Thymus (tissue), 11 donors: Measurements from ENCODE around the gene FUCA1. TPM values are rescaled to one million over a fixed set of nuclear protein-coding genes. Genes with fewer than 3 reads are reported as not detected.

Source experiments
- DNase-seq, 9 donors: peaks; one replicate each; pipeline ENCODE4 v3.0.0-alpha.2; 2013; ENCODE audit warnings: low spot score in 9 of 9, low read depth in 6 of 9, missing footprints in 1 of 9
- H3K27ac ChIP-seq, 2 donors: one replicate each; pipeline ENCODE4 v1.5.1; 2013; ENCODE audit warnings: control low read depth in 1 of 2, low read depth in 1 of 2, low read length in 1 of 2, mild to moderate bottlenecking in 1 of 2, moderate library complexity in 1 of 2
- H3K27me3 ChIP-seq, 2 donors: one replicate each; pipeline ENCODE4 v1.5.1; 2013; ENCODE audit warnings: low read length in 1 of 2; ENCODE audit not compliant: control insufficient read depth in 2 of 2, insufficient read depth in 1 of 2
- H3K36me3 ChIP-seq, 2 donors: one replicate each; pipeline ENCODE4 v1.5.1; 2013; ENCODE audit warnings: low read length in 1 of 2, mild to moderate bottlenecking in 1 of 2, moderate library complexity in 1 of 2; ENCODE audit not compliant: control insufficient read depth in 2 of 2, insufficient read depth in 2 of 2
- H3K4me1 ChIP-seq, 2 donors: one replicate each; pipeline ENCODE4 v1.5.1; 2013; ENCODE audit warnings: low read length in 2 of 2; ENCODE audit not compliant: control insufficient read depth in 2 of 2, insufficient read depth in 2 of 2
- H3K4me3 ChIP-seq, 2 donors: one replicate each; pipeline ENCODE4 v1.5.1; 2013; ENCODE audit warnings: low read length in 2 of 2, control low read depth in 1 of 2, mild to moderate bottlenecking in 1 of 2
- H3K9me3 ChIP-seq, 2 donors: one replicate each; pipeline ENCODE4 v1.5.1; 2013; ENCODE audit warnings: low read length in 1 of 2, mild to moderate bottlenecking in 1 of 2; ENCODE audit not compliant: control insufficient read depth in 2 of 2, insufficient read depth in 1 of 2
- WGBS: extraction: QIAGEN DNeasy Blood & Tissue Kit; methylation state at CpG from one replicate; pipeline ENCODE4 v1.1.7; 2013; 5-methylcytosine and 5-hydroxymethylcytosine counted together
- polyA plus RNA-seq: library from polyadenylated mRNA; stranded (reverse); fragments of 200-250 nt; gene quantifications from one replicate; pipeline ENCODE4 v1.2.3, GENCODE V29; 2013
- total RNA-seq: library from RNA; stranded (reverse); fragments of 120-200 nt; gene quantifications from one replicate; pipeline ENCODE4 v1.2.4, GENCODE V29; 2013
- donor health status: healthy.

Gene FUCA1
- total and polyA plus RNA-seq, 2 donors = 25.9 to 39.5 TPM

- H3K27ac ChIP-seq = no peak overlapping the region
- H3K27me3 ChIP-seq = no peaks in the 10 kb centered on the region
- no peaks in the 10 kb centered on the region for H3K36me3 ChIP-seq
- WGBS = 82% methylated on average over 8 of the region's 8 CpGs
- no peak overlapping the region for H3K4me3 ChIP-seq
- H3K4me1 ChIP-seq = peaks cover 21 to 67% of the 10 kb centered on the region in 2 donors
- no peaks in the 10 kb centered on the region for H3K9me3 ChIP-seq
- DNase-seq = no peak
These were observed 42.1 kb upstream of the FUCA1 start for GRCh38 chr1:23910144-23910543.

DNA sequence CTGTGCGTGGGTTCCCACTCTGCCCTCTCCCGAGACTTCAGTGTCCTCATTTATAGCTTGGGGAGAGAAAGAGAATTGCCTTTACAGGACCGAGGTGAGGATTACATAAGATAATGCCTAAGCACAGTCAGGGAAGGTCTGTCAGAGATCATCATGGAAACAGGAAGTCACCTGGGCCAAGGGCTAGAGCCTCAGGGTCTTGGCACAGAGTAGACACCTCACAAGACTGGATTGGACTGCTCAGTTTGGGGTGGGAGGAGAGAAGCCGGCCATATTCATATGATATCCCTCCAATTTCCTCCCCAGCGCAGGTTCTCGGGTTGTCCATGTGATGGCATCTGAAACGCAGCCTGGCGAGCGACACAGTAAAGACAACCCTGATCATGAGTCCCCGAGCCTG is 41.3 kb upstream of the FUCA1 start:
- Histone ChIP-seq H3K36me3 (no peaks in the 10 kb centered on the region), H3K27me3 (peaks cover 0 to 4% of the 10 kb centered on the region in 2 donors), H3K4me1 (peaks cover 21 to 67% of the 10 kb centered on the region in 2 donors), H3K4me3 (no peak overlapping the region), H3K9me3 (no peaks in the 10 kb centered on the region), H3K27ac (peak overlapping the region in 1 of 2 donors; percentile 77)
- 79% methylated on average over 10 of the region's 10 CpGs for WGBS
- DNase-seq = peak in 1 of 9 donors; percentile 55

- Histone ChIP-seq H3K4me3 (no peak overlapping the region), H3K4me1 (peaks cover 19 to 67% of the 10 kb centered on the region in 2 donors), H3K27ac (peak overlapping the region; percentile 31 to 77), H3K36me3 (no peaks in the 10 kb centered on the region), H3K27me3 (peaks cover 2 to 11% of the 10 kb centered on the region in 2 donors), H3K9me3 (no peaks in the 10 kb centered on the region)
- WGBS = 3% methylated on average over 9 of the region's 9 CpGs
- DNase-seq = peak in 3 of 9 donors; percentile 42 to 70 (median 49)
These were observed 40.6 kb upstream of the FUCA1 start for GRCh38 chr1:23908453-23909341.

GRCh38 chr1:23906731-23907130 is 38.6 kb upstream of the FUCA1 start:
- DNase-seq = no peak
- Histone ChIP-seq H3K4me1 (peaks cover 13 to 52% of the 10 kb centered on the region in 2 donors), H3K9me3 (peaks cover 0 to 1% of the 10 kb centered on the region in 2 donors), H3K27me3 (peaks cover 4 to 28% of the 10 kb centered on the region in 2 donors), H3K27ac (no peak overlapping the region), H3K4me3 (no peak overlapping the region), H3K36me3 (no peaks in the 10 kb centered on the region)
- WGBS = 88% methylated on average over 1 of the region's 1 CpG

DNA sequence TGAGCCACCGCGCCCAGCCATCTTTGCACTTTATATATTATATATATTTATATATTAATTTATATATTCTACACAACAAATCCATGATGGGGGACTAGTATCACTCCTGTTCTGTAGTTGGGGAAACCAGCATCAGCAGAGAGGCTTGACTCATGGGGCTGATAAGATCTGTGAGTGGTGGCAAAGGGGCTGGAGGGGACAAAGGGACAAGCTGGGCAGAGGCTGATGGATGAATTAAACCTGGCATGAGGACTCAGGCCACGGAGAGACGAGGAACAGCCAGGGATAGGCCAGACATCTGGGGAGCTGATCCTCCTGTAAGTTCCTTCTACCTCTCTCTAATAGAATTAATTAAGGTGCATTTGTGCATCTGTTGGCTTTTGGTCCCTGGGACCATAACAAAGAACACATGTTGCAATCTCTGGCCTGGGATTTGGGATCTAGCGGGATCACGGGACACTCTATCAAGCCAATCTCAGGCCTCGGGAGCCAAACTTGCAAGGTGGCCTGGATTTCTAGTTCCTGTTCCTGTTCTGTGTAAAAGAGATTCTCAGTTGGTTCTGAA is 37.5 kb upstream of the FUCA1 start:
- H3K27ac ChIP-seq = no peak overlapping the region
- peaks cover 0 to 1% of the 10 kb centered on the region in 2 donors for H3K9me3 ChIP-seq
- H3K4me1 ChIP-seq = peaks cover 10 to 41% of the 10 kb centered on the region in 2 donors
- no peak for DNase-seq
- H3K36me3 ChIP-seq = no peaks in the 10 kb centered on the region
- H3K27me3 ChIP-seq = peaks cover 4 to 37% of the 10 kb centered on the region in 2 donors
- no peak overlapping the region for H3K4me3 ChIP-seq
- WGBS = 98% methylated on average over 7 of the region's 7 CpGs

- no peak for DNase-seq
- no peaks in the 10 kb centered on the region for H3K36me3 ChIP-seq
- peaks cover 10 to 35% of the 10 kb centered on the region in 2 donors for H3K4me1 ChIP-seq
- H3K27ac ChIP-seq = no peak overlapping the region
- no peak overlapping the region for H3K4me3 ChIP-seq
- H3K27me3 ChIP-seq = peaks cover 4 to 37% of the 10 kb centered on the region in 2 donors
- H3K9me3 ChIP-seq = peaks cover 0 to 1% of the 10 kb centered on the region in 2 donors
- 82% methylated on average over 10 of the region's 10 CpGs for WGBS
These were observed 36.8 kb upstream of the FUCA1 start for GRCh38 chr1:23904748-23905357.

GRCh38 chr1:23903754-23904153 is 35.7 kb upstream of the FUCA1 start:
- no peak overlapping the region for H3K4me3 ChIP-seq
- H3K36me3 ChIP-seq = no peaks in the 10 kb centered on the region
- H3K27me3 ChIP-seq = peaks cover 4 to 37% of the 10 kb centered on the region in 2 donors
- H3K27ac ChIP-seq = no peak overlapping the region
- peaks cover 4 to 24% of the 10 kb centered on the region in 2 donors for H3K4me1 ChIP-seq
- H3K9me3 ChIP-seq = peaks cover 0 to 1% of the 10 kb centered on the region in 2 donors
- DNase-seq = no peak
- 96% methylated on average over 6 of the region's 6 CpGs for WGBS

DNA sequence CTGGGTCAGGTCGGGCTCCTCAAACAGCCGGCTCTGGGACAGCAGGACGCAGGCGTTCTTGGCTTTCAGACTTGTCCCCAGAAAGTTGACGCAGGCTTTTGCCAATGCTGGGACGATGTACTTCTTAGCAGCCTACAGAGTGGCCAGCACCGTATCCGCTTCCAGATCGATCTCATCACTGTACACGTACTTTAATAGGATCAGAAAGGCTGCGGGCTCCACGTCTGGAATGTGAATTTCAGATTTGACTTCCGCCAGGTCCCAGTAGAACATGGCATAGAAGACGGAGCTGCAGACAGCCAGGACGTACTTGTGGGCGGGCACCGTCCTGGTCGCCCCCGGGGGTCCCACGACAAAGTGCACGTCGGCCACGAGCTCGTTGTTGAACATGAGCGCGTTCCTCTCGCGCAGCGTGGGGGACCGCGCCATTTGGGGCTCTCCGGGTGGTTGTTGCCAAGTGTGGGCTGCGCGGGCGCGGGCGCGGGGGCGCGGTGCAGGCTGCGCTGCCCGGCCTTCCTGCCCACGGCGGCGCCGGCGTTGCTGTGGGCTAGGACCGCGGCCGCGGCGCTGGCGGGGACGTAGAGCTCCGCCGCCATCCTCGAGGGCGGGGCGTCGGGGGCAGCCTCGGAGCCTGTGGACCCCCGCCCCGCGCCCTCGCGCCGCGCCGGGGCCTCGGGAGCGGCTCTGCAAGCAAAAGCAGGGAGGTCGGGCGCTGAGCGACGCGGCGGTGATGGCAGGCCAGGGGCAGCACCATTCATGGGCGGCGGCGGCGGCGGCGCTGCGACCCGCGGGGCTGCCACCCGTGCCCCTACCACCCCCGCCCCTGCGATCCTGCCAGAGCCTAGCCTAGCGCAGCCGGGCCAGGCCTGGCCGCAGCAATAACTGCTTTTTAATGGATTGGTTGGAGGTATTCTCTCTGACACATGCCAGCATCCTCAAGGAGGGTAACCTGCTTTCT is 34.5 kb upstream of the FUCA1 start:
- no peak for DNase-seq
- 55% methylated on average over 92 of the region's 92 CpGs for WGBS

More for the DNA sequence above, 34.5 kb upstream of the FUCA1 start:
- Histone ChIP-seq H3K4me1 (peaks cover 0 to 13% of the 10 kb centered on the region in 2 donors), H3K9me3 (peaks cover 0 to 1% of the 10 kb centered on the region in 2 donors), H3K27ac (no peak overlapping the region), H3K27me3 (peaks cover 4 to 37% of the 10 kb centered on the region in 2 donors), H3K36me3 (no peaks in the 10 kb centered on the region), H3K4me3 (peak overlapping the region in 1 of 2 donors; percentile 6)
